Upper lobe of right lung (tissue), 1 donor: ENCODE data around the gene CACNA1A. TPM values are rescaled to one million over a fixed set of nuclear protein-coding genes. Genes with fewer than 3 reads are reported as not detected.

Experiments used
- ATAC-seq: fragments of 200-7000 bp; cut with Tn5 transposase; one replicate; pipeline ENCODE4 v1.9.1; 2020; ENCODE audit warnings: mild to moderate bottlenecking, moderate library complexity
- DNase-seq: peaks from one replicate; pipeline ENCODE4 v3.0.0-alpha.2; 2020
- H3K27ac ChIP-seq: fragments of 200-600 bp; one replicate; pipeline ENCODE4 v1.8.0; 2022
- H3K27me3 ChIP-seq: fragments of 200-600 bp; one replicate; pipeline ENCODE4 v1.8.0; 2022; ENCODE audit warnings: mild to moderate bottlenecking
- H3K36me3 ChIP-seq: fragments of 200-600 bp; one replicate; pipeline ENCODE4 v1.8.0; 2022
- H3K4me1 ChIP-seq: fragments of 200-600 bp; one replicate; pipeline ENCODE4 v1.8.0; 2022
- H3K4me3 ChIP-seq: fragments of 200-600 bp; one replicate; pipeline ENCODE4 v1.8.0; 2022; ENCODE audit warnings: mild to moderate bottlenecking
- H3K9me3 ChIP-seq: fragments of 200-600 bp; one replicate; pipeline ENCODE4 v1.8.0; 2022
- intact Hi-C: fragments of 100-400 bp; cut with DNase I; formaldehyde crosslinking; loops from one replicate; pipeline ENCODE4 v1.11.0; 2022
- total RNA-seq: library from RNA; stranded (reverse); fragmentation: NEBNext Ultra II Directional; extraction: Animal tissue kit (Norgen Biotek cat#: 25700); gene quantifications from one replicate; pipeline ENCODE4 v1.2.1, GENCODE V29; 2021
- TF ChIP-seq, protein P1 (sequence below): fragments of 200-600 bp; IDR thresholded peaks from one replicate; pipeline ENCODE4 v1.8.0; 2022; ENCODE audit warnings: antibody characterized with exemption
- donor health status: DM: no; HTN: yes; CAD: no; lungs with severe emphysema.

The CACNA1A gene
- total RNA-seq, 1 donor from 2014 or later, result 0.26 TPM

DNA sequence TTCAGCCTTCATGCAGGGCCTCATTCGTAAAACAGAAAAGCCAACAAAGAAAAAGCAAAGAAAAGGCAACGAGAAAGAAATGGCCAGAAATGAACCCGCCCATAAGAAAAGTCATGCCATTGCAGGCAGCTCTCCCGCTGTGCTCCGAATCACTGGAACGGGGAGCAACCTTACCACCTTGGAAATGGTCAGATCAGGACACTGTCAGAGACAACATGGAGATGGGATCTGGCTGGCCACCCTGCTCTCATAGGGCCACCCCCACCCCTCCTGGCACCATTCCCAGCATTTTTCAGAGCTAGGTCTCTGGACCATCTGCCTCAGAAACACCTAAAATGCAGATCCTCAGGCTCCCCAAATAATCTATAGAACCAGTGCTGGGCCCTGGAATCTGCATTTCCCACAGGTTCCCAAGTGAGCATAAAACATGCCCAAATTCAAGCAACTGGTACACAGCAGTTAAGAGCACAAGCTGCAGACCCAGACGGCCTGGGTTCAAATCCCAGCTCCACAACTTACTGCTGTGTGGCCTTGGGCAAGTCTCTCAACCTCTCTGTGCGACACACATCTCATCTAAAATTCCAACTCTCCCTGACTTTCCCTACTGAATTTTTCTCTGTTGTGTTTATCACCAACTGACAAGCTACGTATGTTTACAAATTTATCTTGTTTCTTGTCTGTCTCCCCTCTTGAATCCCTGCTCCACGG, 204.5 kb downstream of the CACNA1A start:
- ATAC-seq, result no peak
- H3K27ac ChIP-seq, result no peak overlapping the region
- H3K9me3 ChIP-seq, result no peaks in the 10 kb centered on the region
- DNase-seq, result no peak
- H3K27me3 ChIP-seq, result peaks cover 51% of the 10 kb centered on the region
- H3K4me1 ChIP-seq, result no peaks in the 10 kb centered on the region
- intact Hi-C loops, result no loop called here
- no peak overlapping the region for H3K4me3 ChIP-seq
- TF ChIP-seq, protein P1, sequence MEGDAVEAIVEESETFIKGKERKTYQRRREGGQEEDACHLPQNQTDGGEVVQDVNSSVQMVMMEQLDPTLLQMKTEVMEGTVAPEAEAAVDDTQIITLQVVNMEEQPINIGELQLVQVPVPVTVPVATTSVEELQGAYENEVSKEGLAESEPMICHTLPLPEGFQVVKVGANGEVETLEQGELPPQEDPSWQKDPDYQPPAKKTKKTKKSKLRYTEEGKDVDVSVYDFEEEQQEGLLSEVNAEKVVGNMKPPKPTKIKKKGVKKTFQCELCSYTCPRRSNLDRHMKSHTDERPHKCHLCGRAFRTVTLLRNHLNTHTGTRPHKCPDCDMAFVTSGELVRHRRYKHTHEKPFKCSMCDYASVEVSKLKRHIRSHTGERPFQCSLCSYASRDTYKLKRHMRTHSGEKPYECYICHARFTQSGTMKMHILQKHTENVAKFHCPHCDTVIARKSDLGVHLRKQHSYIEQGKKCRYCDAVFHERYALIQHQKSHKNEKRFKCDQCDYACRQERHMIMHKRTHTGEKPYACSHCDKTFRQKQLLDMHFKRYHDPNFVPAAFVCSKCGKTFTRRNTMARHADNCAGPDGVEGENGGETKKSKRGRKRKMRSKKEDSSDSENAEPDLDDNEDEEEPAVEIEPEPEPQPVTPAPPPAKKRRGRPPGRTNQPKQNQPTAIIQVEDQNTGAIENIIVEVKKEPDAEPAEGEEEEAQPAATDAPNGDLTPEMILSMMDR, result no peak
- no peaks in the 10 kb centered on the region for H3K36me3 ChIP-seq

DNA sequence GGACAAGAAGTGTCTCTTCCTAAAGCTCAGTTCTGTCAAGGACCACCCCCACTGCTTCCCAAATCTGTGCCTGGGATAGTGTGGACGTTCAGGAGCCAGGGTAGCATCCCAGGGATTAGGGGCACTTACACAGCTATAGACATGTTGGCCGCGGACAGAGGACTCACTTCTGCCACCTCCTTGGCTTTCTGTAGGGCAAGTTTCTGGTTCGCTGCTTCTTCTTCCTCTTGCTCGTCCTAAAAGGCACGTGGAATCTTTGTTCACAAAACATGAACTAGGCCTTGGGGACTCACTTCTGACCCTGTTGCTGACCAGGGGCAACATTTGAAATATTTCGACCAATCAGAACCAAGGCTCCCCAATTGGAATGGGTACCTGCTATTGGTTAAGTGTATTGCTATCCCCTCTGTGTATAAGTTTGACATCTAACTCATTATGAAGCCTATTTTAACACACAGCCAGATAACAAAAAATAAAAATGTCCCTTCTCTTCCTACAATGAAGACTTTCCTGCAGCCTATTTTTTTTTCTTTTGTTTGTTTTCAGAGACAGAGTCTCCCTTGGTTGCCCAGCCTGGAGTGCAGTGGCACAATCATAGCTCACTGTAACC, 205.8 kb downstream of the CACNA1A start:
- intact Hi-C loops, result no loop called here
- TF ChIP-seq, protein P1, result no peak
- Histone ChIP-seq H3K4me1 (no peaks in the 10 kb centered on the region), H3K9me3 (no peaks in the 10 kb centered on the region), H3K36me3 (no peaks in the 10 kb centered on the region), H3K4me3 (no peak overlapping the region), H3K27me3 (peaks cover 51% of the 10 kb centered on the region), H3K27ac (no peak overlapping the region)
- DNase-seq, result no peak
- ATAC-seq, result no peak

DNA sequence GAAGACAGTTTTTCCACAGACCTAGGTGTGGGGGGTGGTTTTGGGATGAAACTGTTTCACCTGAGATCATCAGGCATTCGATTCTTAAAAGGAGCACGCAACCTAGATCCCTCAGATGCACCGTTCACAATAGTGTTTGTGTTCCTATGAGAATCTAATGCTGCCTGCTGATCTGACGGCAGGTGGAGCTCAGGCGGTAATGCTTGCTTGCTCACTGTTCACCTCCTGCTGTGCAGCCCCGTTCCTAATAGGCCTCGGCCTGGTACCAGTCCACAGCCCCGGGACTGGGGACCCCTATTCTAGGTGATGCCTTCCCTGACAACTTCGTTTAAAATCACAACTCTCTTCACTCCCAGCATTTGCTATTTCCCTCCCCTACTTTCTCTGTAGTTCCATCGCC, 206.4 kb downstream of the CACNA1A start:
- DNase-seq, result no peak
- no peak for ATAC-seq
- TF ChIP-seq, protein P1, result no peak
- peaks cover 51% of the 10 kb centered on the region for H3K27me3 ChIP-seq
- H3K9me3 ChIP-seq, result no peaks in the 10 kb centered on the region
- H3K4me3 ChIP-seq, result no peak overlapping the region
- intact Hi-C loops, result no loop called here
- no peaks in the 10 kb centered on the region for H3K36me3 ChIP-seq
- H3K4me1 ChIP-seq, result no peaks in the 10 kb centered on the region
- H3K27ac ChIP-seq, result no peak overlapping the region

DNA sequence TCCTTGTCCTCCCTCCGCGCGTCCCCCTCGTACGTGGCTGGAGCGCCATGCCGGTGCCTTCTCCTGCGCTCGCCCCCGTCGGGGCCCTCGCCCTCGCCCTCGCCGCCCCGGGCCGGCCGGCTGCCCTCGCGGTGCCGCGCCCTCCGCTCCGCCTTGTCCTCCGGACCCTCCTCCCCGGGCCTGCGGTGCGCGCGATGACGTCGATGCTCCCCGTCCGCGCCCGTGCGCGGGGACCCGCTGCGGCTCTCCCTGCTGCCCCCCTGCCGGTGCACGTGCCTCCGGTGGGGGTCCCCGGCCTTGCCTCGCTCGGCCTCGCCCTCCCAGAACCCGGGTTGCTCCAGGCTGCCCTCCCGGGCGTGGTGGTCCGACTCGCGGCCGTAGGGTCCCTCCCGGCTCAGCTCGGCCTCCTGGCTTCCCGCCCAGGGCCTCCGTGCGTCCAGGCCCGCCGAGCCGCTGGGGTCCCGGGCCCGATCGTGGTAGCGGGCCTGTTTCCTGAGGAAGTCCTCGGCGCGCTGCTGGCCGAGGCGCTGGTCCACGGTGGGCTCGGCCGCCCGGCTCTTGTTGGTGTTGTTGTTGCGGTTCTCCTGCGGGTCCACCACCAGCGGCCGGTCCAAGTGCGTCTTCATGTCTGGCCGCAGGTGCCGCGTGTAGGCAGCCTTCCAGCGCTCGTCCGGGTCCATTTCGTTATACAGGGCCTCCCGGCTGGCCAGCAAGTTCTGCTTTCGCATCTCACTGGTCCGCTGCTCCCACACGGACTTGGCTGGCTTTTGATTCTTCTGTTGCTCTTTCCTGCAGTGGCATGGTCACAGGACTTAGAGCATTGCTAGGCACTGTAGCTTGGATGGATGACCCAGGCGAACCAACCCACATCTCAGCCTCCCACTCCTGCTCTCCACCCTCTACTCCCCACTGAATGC, 207.5 kb downstream of the CACNA1A start:
- DNase-seq (no peak), ATAC-seq (no peak)
- H3K27ac ChIP-seq, result no peak overlapping the region
- peaks cover 47% of the 10 kb centered on the region for H3K27me3 ChIP-seq
- H3K36me3 ChIP-seq, result no peaks in the 10 kb centered on the region
- no peak overlapping the region for H3K4me3 ChIP-seq
- H3K9me3 ChIP-seq, result no peaks in the 10 kb centered on the region
- no peaks in the 10 kb centered on the region for H3K4me1 ChIP-seq
- intact Hi-C loops, result no loop called here
- TF ChIP-seq, protein P1, result no peak

DNA sequence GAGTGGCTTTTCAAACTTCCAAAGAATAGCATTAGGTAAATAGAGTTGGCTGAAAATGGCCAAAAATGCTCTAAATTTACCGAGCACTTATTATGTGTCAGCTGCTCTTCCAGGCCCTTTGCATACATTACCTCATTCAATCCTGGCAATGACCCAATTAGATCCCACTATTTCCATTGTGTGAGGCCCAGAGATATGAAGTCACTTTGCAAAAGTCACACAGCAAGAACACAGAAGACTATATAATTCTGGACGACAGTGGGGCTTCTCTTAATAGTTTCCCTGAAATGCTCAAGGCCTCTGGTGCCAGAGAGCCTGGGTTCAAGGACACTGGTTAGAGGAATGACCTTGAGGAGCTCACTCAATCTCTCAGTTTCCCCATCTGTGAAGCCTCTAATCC, 209.3 kb downstream of the CACNA1A start:
- no peaks in the 10 kb centered on the region for H3K9me3 ChIP-seq
- ATAC-seq (no peak), DNase-seq (no peak)
- H3K27ac ChIP-seq, result no peak overlapping the region
- no peaks in the 10 kb centered on the region for H3K36me3 ChIP-seq
- no peak overlapping the region for H3K4me3 ChIP-seq
- peaks cover 36% of the 10 kb centered on the region for H3K27me3 ChIP-seq
- TF ChIP-seq, protein P1, result no peak
- intact Hi-C loops, result no loop called here
- no peaks in the 10 kb centered on the region for H3K4me1 ChIP-seq
